Heart right ventricle (tissue), 16 donors: ENCODE results near the gene EFCAB12. TPM values are rescaled to one million over a fixed set of nuclear protein-coding genes. Genes with fewer than 3 reads are reported as not detected.

Source experiments
- ATAC-seq, 8 donors: fragments of 200-7000 bp; cut with Tn5 transposase; one replicate each; pipeline ENCODE4 v1.9.1; 2020; ENCODE audit warnings: mild to moderate bottlenecking in 8 of 8, moderate library complexity in 8 of 8, moderate number of reproducible peaks in 1 of 8
- DNase-seq, 2 donors: peaks; one replicate each; pipeline ENCODE4 v3.0.0-alpha.2; 2020
- H3K27ac ChIP-seq, 10 donors: fragments of 200-600 bp; sonication (generic) in 2 of 10; one replicate each; pipeline versions ENCODE4 v1.5.0 to v1.8.0; 2020 to 2022; ENCODE audit warnings: mild to moderate bottlenecking in 3 of 10
- H3K27me3 ChIP-seq, 7 donors: fragments of 200-600 bp; one replicate each; pipeline ENCODE4 v1.8.0; 2021 to 2022; ENCODE audit warnings: mild to moderate bottlenecking in 2 of 7
- H3K36me3 ChIP-seq, 9 donors: fragments of 200-600 bp; sonication (generic) in 1 of 9; one replicate each; pipeline versions ENCODE4 v1.5.0 to v1.8.0; 2020 to 2022; ENCODE audit warnings: mild to moderate bottlenecking in 2 of 9
- H3K4me1 ChIP-seq, 9 donors: fragments of 200-600 bp; sonication (generic) in 1 of 9; one replicate each; pipeline versions ENCODE4 v1.5.0 to v1.8.0; 2020 to 2022; ENCODE audit warnings: mild to moderate bottlenecking in 4 of 9
- H3K4me3 ChIP-seq, 10 donors: fragments of 200-600 bp; sonication (generic) in 2 of 10; one replicate each; pipeline versions ENCODE4 v1.5.0 to v1.8.0; 2020 to 2022; ENCODE audit warnings: mild to moderate bottlenecking in 7 of 10, moderate library complexity in 2 of 10
- H3K9me3 ChIP-seq, 11 donors: fragments of 200-600 bp in 10 of 11; sonication (generic) in 2 of 11; one replicate each; pipeline versions ENCODE4 v1.5.0 to v1.8.0; 2013 to 2022; ENCODE audit warnings: mild to moderate bottlenecking in 2 of 11, control low read depth in 1 of 11, moderate library complexity in 1 of 11
- CTCF ChIP-seq, 9 donors: fragments of 200-600 bp; sonication (generic) in 2 of 9; IDR thresholded peaks; one replicate each; pipeline versions ENCODE4 v1.5.0 to v1.8.0; 2021 to 2022; ENCODE audit warnings: antibody characterized with exemption in 9 of 9, mild to moderate bottlenecking in 5 of 9, moderate library complexity in 1 of 9
- WGBS, 2 donors: extraction: QIAGEN DNeasy Blood & Tissue Kit; methylation state at CpG; one replicate each; pipeline ENCODE4 v1.1.7; 2013; ENCODE audit warnings: inconsistent platforms in 1 of 2; 5-methylcytosine and 5-hydroxymethylcytosine counted together
- intact Hi-C, 10 donors: fragments of 100-400 bp; cut with DNase I; formaldehyde crosslinking; loops; one replicate each; pipeline versions ENCODE4 v1.11.1 to v1.14.2; 2022
- long read RNA-seq, 3 donors: library from polyadenylated mRNA; unstranded; transcript quantifications; one replicate each; pipeline ENCODE4 v2.0.0, GENCODE V29; 2020 to 2021
- polyA plus RNA-seq, 2 donors: library from polyadenylated mRNA; stranded (reverse); fragments of 200-250 nt; gene quantifications; one replicate each; pipeline ENCODE4 v1.2.3, GENCODE V29; 2013
- total RNA-seq, 10 donors: library from RNA; stranded (reverse); fragmentation: NEBNext Ultra II Directional in 3 of 10; extraction: Animal tissue kit (Norgen Biotek cat#: 25700) in 3 of 10; gene quantifications; one replicate each; pipeline versions ENCODE4 v1.2.1 to v1.2.4, GENCODE V29; 2021 to 2023
- donor health status: Arrhythmogenic right ventricular cardiomyopathy.
- donor health status: ischemic (EF 13 %, LVEDD 7.1; RV severe dilation, severe dysfunction).
- donor health status: healthy with polysubstance abuse.
- donor health status: DM: no; HTN: yes; CAD: no.
- donor health status: DM: no; HTN: no; CAD: no.
- donor health status: ischemic (EF 25% LVEDD 6.9; RV normal size, moderate dysfunction).
- donor health status: ischemic (EF 25% LVEDD 5.7; RV mildly dilated, moderate dysfunction).
- donor health status: healthy.
- donor health status: DM: yes; HTN: yes; CAD: no.
- donor health status: Ischemic cardiomyopathy.
- donor health status: ischemic (EF 35%, LVEDD 5.7; RV mildly dilated, moderate dysfunction).
- donor health status: nonischemic (EF 11% LVEDD 7.7; RV severe dilation, severe dysfunction).
- donor health status: DM: yes; HTN: yes; CAD: no.
- donor health status: PGD.
- donor health status: ischemic (EF 29% LVEDD 5.4; RV normal size, mild dysfunction).
- donor health status: nonischemic (EF 23%, LVEDD 6.1; RV moderate dilation, normal function).

EFCAB12 gene
- total RNA-seq (under 1 TPM in 4 of 10 donors, not detected in 6; 0.15 to 0.23 (median 0.16) TPM), polyA plus RNA-seq (under 1 TPM in 1 of 2 donors, not detected in 1; 0.10 TPM)
- long read RNA-seq, donor 1, result 0 reads
- long read RNA-seq, donor 2, result 0 reads
- long read RNA-seq, donor 3, result 0 reads

- no peaks in the 10 kb centered on the region for H3K27me3 ChIP-seq
- H3K36me3 ChIP-seq, result peaks cover 0 to 40% (median 27%) of the 10 kb centered on the region in 9 donors
- ATAC-seq (peak; percentile 95 to 100 (median 98)), DNase-seq (peak; percentile 96)
- H3K9me3 ChIP-seq, result no peaks in the 10 kb centered on the region
- peak within 1 kb of the TSS; percentile 14 to 74 (median 56) for H3K4me3 ChIP-seq
- intact Hi-C loops, result no loop called here
- H3K27ac ChIP-seq, result peak within 1 kb of the TSS in 6 of 10 donors; percentile 4 to 80 (median 69)
- peaks cover 0 to 18% (median 13%) of the 10 kb centered on the region in 9 donors for H3K4me1 ChIP-seq
- 2 to 3% methylated on average over 42 of the region's 42 CpGs for whole genome bisulfite sequencing, 2 donors
- peak in 1 of 9 donors; percentile 17 for TF ChIP-seq CTCF (IDR thresholded peaks at IDR 0.05)
These were observed at the start of gene EFCAB12 for GRCh38 chr3:129428376-129429079. Gene EFCAB12, minus strand, starts transcription at chr3:129428636. Its CDS starts 148 bp downstream, at chr3:129428488.

- intact Hi-C loops, result loop anchor here in 1 of 10 donors (5.0 kb wide), 1 partner anchor 34 kb away; the partner anchor contains the start of gene IFT122
- peaks cover 0 to 59% (median 38%) of the 10 kb centered on the region in 9 donors for H3K36me3 ChIP-seq
- no peak for TF ChIP-seq CTCF (IDR thresholded peaks at IDR 0.05)
- no peak for DNase-seq
- no peaks in the 10 kb centered on the region for H3K9me3 ChIP-seq
- ATAC-seq, result no peak
- H3K4me1 ChIP-seq, result peaks cover under 1 to 13% (median 8%) of the 10 kb centered on the region in 9 donors
- H3K4me3 ChIP-seq, result no peak overlapping the region
- no peak overlapping the region for H3K27ac ChIP-seq
- H3K27me3 ChIP-seq, result no peaks in the 10 kb centered on the region
- 95 to 97% methylated on average over 6 of the region's 6 CpGs for WGBS, 2 donors
These were observed 48.1 kb upstream of the EFCAB12 start for GRCh38 chr3:129476586-129476985.

GRCh38 chr3:129475863-129476262, 47.4 kb upstream of the EFCAB12 start:
- intact Hi-C loops, result loop anchor here in 1 of 10 donors (5.0 kb wide), 1 partner anchor 34 kb away; the partner anchor contains the start of gene IFT122
- H3K4me1 ChIP-seq, result peaks cover 0 to 6% (median 2%) of the 10 kb centered on the region in 9 donors

More at GRCh38 chr3:129475863-129476262, 47.4 kb upstream of the EFCAB12 start:
- DNase-seq (no peak), ATAC-seq (no peak)
- Histone ChIP-seq H3K9me3 (no peaks in the 10 kb centered on the region), H3K36me3 (peaks cover 0 to 66% (median 38%) of the 10 kb centered on the region in 9 donors), H3K4me3 (no peak overlapping the region), H3K27me3 (no peaks in the 10 kb centered on the region), H3K27ac (no peak overlapping the region)
- 96 to 99% methylated on average over 3 of the region's 3 CpGs for WGBS, 2 donors
- TF ChIP-seq CTCF (IDR thresholded peaks at IDR 0.05), result no peak
